ENCODE data around the gene SIRT3. TPM values are rescaled to one million over a fixed set of nuclear protein-coding genes. Genes with fewer than 3 reads are reported as not detected.

The SIRT3 gene
- total and polyA plus RNA-seq, 4 donors, result 9.9 to 17.1 (median 14.6) TPM

GRCh38 chr11:202490-202889 is 33.7 kb downstream of the SIRT3 start:
- Histone ChIP-seq H3K4me3 (ENCODE audit: low read depth in 1 of 3, low read length in 3 of 3) (no peak overlapping the region), H3K4me1 (ENCODE audit: control insufficient read depth in 4 of 4, insufficient read depth in 4 of 4, low read length in 3 of 4) (peaks cover 3 to 18% (median 13%) of the 10 kb centered on the region in 4 donors), H3K36me3 (ENCODE audit: control insufficient read depth in 4 of 4, insufficient read depth in 3 of 4, low read depth in 1 of 4, low read length in 3 of 4) (peaks cover 5 to 28% (median 9%) of the 10 kb centered on the region in 4 donors), H3K27ac (ENCODE audit: low read depth in 1 of 2, low read length in 2 of 2) (no peak overlapping the region), H3K9me3 (ENCODE audit: control insufficient read depth in 4 of 4, low read length in 3 of 4) (no peaks in the 10 kb centered on the region), H3K9ac (ENCODE audit: low read depth in 1 of 2, low read length in 2 of 2) (no peak overlapping the region), H3K27me3 (ENCODE audit: control insufficient read depth in 4 of 4, insufficient read depth in 4 of 4, low read length in 3 of 4) (no peaks in the 10 kb centered on the region)
- 85% methylated on average over 8 of the region's 8 CpGs for WGBS
- TF ChIP-seq GABPA (IDR thresholded peaks at IDR 0.05 in 1 of 2, conservative IDR thresholded peaks at IDR 0.05 in 1 of 2) (no peak), ZBTB33 (IDR thresholded peaks at IDR 0.05) (no peak), YY1 (IDR thresholded peaks at IDR 0.05) (no peak), HNF4G (IDR thresholded peaks at IDR 0.05) (no peak), EGR1 (IDR thresholded peaks at IDR 0.05; ENCODE audit: low read depth in 2 of 2) (no peak), FOXA1 (IDR thresholded peaks at IDR 0.05) (no peak), CTCF (IDR thresholded peaks at IDR 0.05; ENCODE audit: low read depth, low read length, missing input control) (no peak), RXRA (IDR thresholded peaks at IDR 0.05) (no peak)
- DNase-seq (ENCODE audit: low spot score), result no peak

- Histone ChIP-seq H3K27me3 (ENCODE audit: control insufficient read depth in 4 of 4, insufficient read depth in 4 of 4, low read length in 3 of 4) (no peaks in the 10 kb centered on the region), H3K9ac (ENCODE audit: low read depth in 1 of 2, low read length in 2 of 2) (no peak overlapping the region), H3K27ac (ENCODE audit: low read depth in 1 of 2, low read length in 2 of 2) (no peak overlapping the region), H3K36me3 (ENCODE audit: control insufficient read depth in 4 of 4, insufficient read depth in 3 of 4, low read depth in 1 of 4, low read length in 3 of 4) (peaks cover 5 to 28% (median 9%) of the 10 kb centered on the region in 4 donors), H3K4me3 (ENCODE audit: low read depth in 1 of 3, low read length in 3 of 3) (no peak overlapping the region), H3K9me3 (ENCODE audit: control insufficient read depth in 4 of 4, low read length in 3 of 4) (no peaks in the 10 kb centered on the region), H3K4me1 (ENCODE audit: control insufficient read depth in 4 of 4, insufficient read depth in 4 of 4, low read length in 3 of 4) (peaks cover 3 to 18% (median 13%) of the 10 kb centered on the region in 4 donors)
- no peak for DNase-seq (ENCODE audit: low spot score)
- TF ChIP-seq TAF1 (conservative IDR thresholded peaks at IDR 0.05), result no peak
- TF ChIP-seq FOXA2 (IDR thresholded peaks at IDR 0.05), result no peak
- no peak for TF ChIP-seq GABPA (IDR thresholded peaks at IDR 0.05 in 1 of 2, conservative IDR thresholded peaks at IDR 0.05 in 1 of 2)
- no peak for TF ChIP-seq HNF4G (IDR thresholded peaks at IDR 0.05)
- TF ChIP-seq HNF4A (conservative IDR thresholded peaks at IDR 0.05), result no peak
- TF ChIP-seq ZBTB33 (IDR thresholded peaks at IDR 0.05), result no peak
- TF ChIP-seq NR2F2 (IDR thresholded peaks at IDR 0.05), result no peak
- TF ChIP-seq MAX (IDR thresholded peaks at IDR 0.05), result no peak
- no peak for TF ChIP-seq CTCF (IDR thresholded peaks at IDR 0.05; ENCODE audit: low read depth, low read length, missing input control)
- no peak for TF ChIP-seq YY1 (IDR thresholded peaks at IDR 0.05)
- TF ChIP-seq REST (IDR thresholded peaks at IDR 0.05), result no peak
- no peak for TF ChIP-seq RXRA (IDR thresholded peaks at IDR 0.05)
- 78% methylated on average over 15 of the region's 15 CpGs for WGBS
These were observed 34.2 kb downstream of the SIRT3 start for GRCh38 chr11:201966-202365.
